AG04450 (cell line): ENCODE data around the gene SERBP1. TPM values are rescaled to one million over a fixed set of nuclear protein-coding genes. Genes with fewer than 3 reads are reported as not detected.

Experiments used
- CTCF ChIA-PET: fragments of 300-600, 350-600 bp; formaldehyde crosslinking; extraction: SDS; loops from one replicate; lab custom pipeline; 2022; ENCODE audit warnings: antibody characterized with exemption, inconsistent platforms; lab: Charles Lee
- POLR2A ChIA-PET: fragments of 350-600 bp; formaldehyde crosslinking; extraction: SDS; loops from one replicate; lab custom pipeline; 2021; ENCODE audit warnings: antibody characterized with exemption, inconsistent platforms; lab: Yijun Ruan, JAX
- DNase-seq: peaks from one replicate; pipeline ENCODE4 v3.0.0-alpha.2; 2011; ENCODE audit warnings: low read depth, low spot score
- H3K27ac ChIP-seq: one replicate; pipeline ENCODE4 v1.5.1; 2012; ENCODE audit warnings: low read depth, low read length, control low read depth
- H3K27me3 ChIP-seq: one replicate; pipeline ENCODE4 v1.6.0; 2012; ENCODE audit warnings: low read length; ENCODE audit not compliant: control insufficient read depth, insufficient read depth
- H3K4me3 ChIP-seq: 2 replicates; pipeline ENCODE4 v1.5.1; 2011; ENCODE audit warnings: mild to moderate bottlenecking, low read depth, low read length, control low read depth
- H3K9me3 ChIP-seq: 2 replicates; pipeline ENCODE4 v1.5.1; 2012; ENCODE audit warnings: low read length; ENCODE audit not compliant: control insufficient read depth, insufficient read depth
- polyA plus RNA-seq: library from polyadenylated mRNA; depleted of rRNA; stranded (reverse); fragments of >200 nt; gene quantifications from 2 replicates; pipeline ENCODE4 v1.2.3, GENCODE V29; 2011
- TF ChIP-seq, protein P1 (sequence below): IDR thresholded peaks from 2 replicates; pipeline ENCODE4 v1.5.1; 2011; ENCODE audit warnings: low read depth, low read length, control low read depth, inconsistent platforms

SERBP1 gene
- polyA plus RNA-seq, 1 experiment: 273 TPM

DNA sequence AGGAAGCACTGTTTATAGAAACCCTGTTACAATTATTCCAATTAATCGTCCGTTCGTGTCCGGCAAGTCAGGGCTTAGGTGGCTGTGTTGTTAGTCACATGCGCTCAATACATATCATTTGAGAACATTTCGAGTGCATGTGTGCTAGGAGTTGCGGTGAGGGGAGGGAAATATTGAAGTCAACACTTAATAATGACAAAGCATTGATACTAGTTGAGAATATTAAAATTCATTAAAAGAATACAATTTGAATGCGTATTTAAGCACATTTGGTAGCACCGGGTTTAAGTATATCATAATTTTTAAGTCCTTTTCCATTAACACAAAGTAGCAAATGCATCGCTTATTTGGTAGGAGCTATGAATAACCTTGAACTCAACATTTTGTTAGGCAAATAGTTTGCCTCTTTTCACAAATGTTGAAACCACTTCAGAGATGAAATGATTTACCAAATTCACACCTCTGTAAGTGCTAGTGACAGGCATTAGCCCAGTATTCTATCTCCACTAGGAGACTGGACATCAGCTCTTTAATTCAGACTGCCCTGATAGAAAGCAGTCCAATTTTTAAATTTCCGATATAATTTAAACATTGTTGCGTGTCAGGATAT, 1.1 kb upstream of the SERBP1 start:
- H3K9me3 ChIP-seq: no peaks in the 10 kb centered on the region; the same call in 1 of the 2 replicates
- TF ChIP-seq, protein P1, sequence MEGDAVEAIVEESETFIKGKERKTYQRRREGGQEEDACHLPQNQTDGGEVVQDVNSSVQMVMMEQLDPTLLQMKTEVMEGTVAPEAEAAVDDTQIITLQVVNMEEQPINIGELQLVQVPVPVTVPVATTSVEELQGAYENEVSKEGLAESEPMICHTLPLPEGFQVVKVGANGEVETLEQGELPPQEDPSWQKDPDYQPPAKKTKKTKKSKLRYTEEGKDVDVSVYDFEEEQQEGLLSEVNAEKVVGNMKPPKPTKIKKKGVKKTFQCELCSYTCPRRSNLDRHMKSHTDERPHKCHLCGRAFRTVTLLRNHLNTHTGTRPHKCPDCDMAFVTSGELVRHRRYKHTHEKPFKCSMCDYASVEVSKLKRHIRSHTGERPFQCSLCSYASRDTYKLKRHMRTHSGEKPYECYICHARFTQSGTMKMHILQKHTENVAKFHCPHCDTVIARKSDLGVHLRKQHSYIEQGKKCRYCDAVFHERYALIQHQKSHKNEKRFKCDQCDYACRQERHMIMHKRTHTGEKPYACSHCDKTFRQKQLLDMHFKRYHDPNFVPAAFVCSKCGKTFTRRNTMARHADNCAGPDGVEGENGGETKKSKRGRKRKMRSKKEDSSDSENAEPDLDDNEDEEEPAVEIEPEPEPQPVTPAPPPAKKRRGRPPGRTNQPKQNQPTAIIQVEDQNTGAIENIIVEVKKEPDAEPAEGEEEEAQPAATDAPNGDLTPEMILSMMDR: no peak
- DNase-seq: no peak
- CTCF ChIA-PET: interaction anchor here (0.6 to 2.8 kb wide), 5 partner anchors 9 to 332 kb away, joined by 3 to 14 read pairs (median 4); no protein-coding TSS in a partner anchor
- POLR2A ChIA-PET: interaction anchor here (0.9 kb wide), 1 partner anchor 29 kb away, joined by 3 read pairs; no protein-coding TSS in a partner anchor
- peak overlapping the region; percentile 85 for H3K4me3 ChIP-seq
- H3K27me3 ChIP-seq: no peaks in the 10 kb centered on the region
- no peak overlapping the region for H3K27ac ChIP-seq

DNA sequence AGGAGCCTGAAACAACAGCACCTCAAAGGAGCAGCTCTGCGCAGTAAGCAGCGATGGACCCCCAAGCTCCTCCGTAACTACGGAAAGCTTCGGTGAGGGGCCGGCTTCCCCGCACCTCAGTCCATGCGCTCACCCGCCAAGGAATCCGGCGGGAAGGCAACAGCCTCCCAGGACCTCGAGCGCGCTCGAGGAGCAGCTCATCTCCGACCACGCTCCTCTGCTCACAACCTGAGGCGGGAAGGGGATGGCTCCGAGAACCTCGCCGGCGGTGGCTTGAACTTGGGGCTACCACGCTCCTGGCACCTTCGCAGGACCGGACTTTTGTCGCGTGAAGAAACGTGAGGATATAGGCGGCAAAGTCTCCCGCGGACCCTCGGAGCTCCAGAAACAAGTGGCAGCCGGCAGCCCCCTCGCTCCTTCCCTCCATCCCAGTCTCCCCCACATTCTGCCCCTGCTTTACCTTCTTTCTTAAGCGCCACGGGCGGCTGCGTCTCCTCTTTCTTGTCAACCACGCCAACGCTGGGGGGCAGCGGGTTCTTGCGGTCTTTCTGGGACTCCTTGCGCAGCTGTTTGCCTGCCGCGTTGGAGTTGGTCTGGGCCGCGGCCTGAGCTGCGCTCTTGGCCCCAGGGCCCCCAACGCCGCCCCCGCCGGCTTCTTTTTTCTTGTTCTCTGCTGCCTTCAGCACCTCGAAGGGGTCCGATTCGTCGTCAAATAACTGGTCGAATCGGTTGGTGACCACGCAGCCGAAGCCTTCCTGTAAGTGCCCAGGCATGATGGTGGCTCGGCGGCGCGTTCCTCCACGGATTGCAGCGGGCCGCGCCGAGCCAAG, 459 bp downstream of the SERBP1 start:
- TF ChIP-seq, protein P1: no peak
- ChIA-PET POLR2A (interaction anchor here (0.9 to 1.3 kb wide), 5 partner anchors 9 to 255 kb away, joined by 3 to 10 read pairs (median 4); partner anchors contain the start of gene GADD45A), CTCF (interaction anchor here (1.1 to 1.2 kb wide), 4 partner anchors 32 to 216 kb away, joined by 3 to 4 read pairs (median 4); no protein-coding TSS in a partner anchor)
- H3K27ac ChIP-seq: no peak overlapping the region
- no peaks in the 10 kb centered on the region for H3K27me3 ChIP-seq
- no peaks in the 10 kb centered on the region; the same call in 1 of the 2 replicates for H3K9me3 ChIP-seq
- H3K4me3 ChIP-seq: peak overlapping the region; percentile 85
- no peak for DNase-seq

DNA sequence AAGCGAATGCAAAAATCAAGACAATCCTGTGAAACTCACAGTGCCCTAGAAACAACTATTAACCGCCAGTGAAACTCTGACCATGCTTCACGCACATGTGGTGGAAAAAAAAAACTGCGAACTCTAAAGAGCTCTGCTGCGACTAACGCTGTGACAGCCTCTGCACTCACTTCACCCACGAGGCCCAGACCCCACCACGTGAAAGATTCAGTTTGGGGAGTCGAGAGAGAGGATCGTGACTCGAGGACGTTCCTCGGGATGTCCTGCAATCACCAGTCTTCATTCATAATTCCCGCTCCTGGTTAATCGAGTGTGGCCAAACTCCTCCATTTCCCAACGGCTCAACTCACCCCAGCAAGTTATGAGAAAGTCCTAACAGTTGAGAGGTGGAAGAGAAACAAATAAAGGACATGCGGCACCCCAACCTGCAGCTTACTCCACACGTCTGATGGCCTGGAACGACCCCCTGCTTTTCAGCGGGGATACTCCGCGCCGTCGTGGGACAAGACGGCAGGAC, 1.1 kb downstream of the SERBP1 start:
- TF ChIP-seq, protein P1: no peak
- H3K27ac ChIP-seq: no peak overlapping the region
- ChIA-PET POLR2A (interaction anchor here (1.2 to 1.3 kb wide), 2 partner anchors 13 to 21 kb away, joined by 4 to 10 read pairs; no protein-coding TSS in a partner anchor), CTCF (interaction anchor here (1.1 to 2.7 kb wide), 4 partner anchors 31 to 215 kb away, joined by 3 to 14 read pairs (median 8); no protein-coding TSS in a partner anchor)
- no peaks in the 10 kb centered on the region for H3K27me3 ChIP-seq
- DNase-seq: no peak
- peak overlapping the region; percentile 85 for H3K4me3 ChIP-seq
- no peaks in the 10 kb centered on the region; the same call in 1 of the 2 replicates for H3K9me3 ChIP-seq

DNA sequence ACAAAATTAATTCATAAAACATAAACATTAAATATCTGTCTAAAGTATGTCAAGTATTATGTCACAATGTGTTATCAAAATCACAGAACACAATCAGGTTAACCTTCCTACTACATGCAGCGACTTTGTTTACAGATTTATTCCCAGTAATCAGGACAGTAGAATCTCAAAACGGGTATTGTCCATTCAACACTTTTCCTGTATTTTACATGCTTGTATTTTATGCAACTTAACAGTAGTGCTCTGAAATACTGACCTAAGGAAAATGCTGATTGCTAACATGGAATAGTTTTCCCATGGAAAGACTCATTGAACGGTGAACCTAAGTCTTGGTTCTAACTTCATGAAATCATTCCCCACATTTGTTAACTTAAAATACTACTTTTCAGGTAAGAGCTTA, 2.3 kb downstream of the SERBP1 start:
- Histone ChIP-seq H3K27ac (no peak overlapping the region), H3K4me3 (peak overlapping the region; percentile 85), H3K27me3 (no peaks in the 10 kb centered on the region), H3K9me3 (no peaks in the 10 kb centered on the region; the same call in 1 of the 2 replicates)
- TF ChIP-seq, protein P1: no peak
- POLR2A ChIA-PET: no interaction called here
- DNase-seq: no peak
- CTCF ChIA-PET: interaction anchor here (1.1 to 2.7 kb wide), 3 partner anchors 73 to 332 kb away, joined by 4 to 14 read pairs (median 13); no protein-coding TSS in a partner anchor
